PC-3 (cell line): ENCODE results near the gene KAZN. TPM values are rescaled to one million over a fixed set of nuclear protein-coding genes. Genes with fewer than 3 reads are reported as not detected.

ENCODE experiments used
- ATAC-seq: fragments of 200-7000 bp; cut with Tn5 transposase; 2 replicates; pipeline ENCODE4 v1.9.1; 2020; ENCODE audit warnings: mild to moderate bottlenecking, moderate library complexity
- BruUV-seq: library from RNA; stranded (reverse); fragments of 400-500 nt; replicated peaks from 2 replicates; lab custom pipeline; 2021; lab: Mats Ljungman, UMichigan
- CTCF ChIA-PET: fragments of 300-600 bp; sonication (Branson Sonifier 250); formaldehyde crosslinking; loops from one replicate; lab custom pipeline; 2022; ENCODE audit warnings: antibody characterized with exemption; lab: Charles Lee
- POLR2A ChIA-PET: fragments of 300-600 bp; sonication (Branson Sonifier 250); formaldehyde crosslinking; loops from one replicate; lab custom pipeline; 2022; ENCODE audit warnings: antibody characterized with exemption; ENCODE audit not compliant: unreplicated experiment; lab: Charles Lee
- DNase-seq: peaks from one replicate; pipeline ENCODE4 v3.0.0-alpha.2; 2015
- H2AFZ ChIP-seq: fragments of 300-600 bp; sonication (generic); 2 replicates; pipeline ENCODE4 v1.6.0; 2016; ENCODE audit warnings: antibody characterized with exemption, low read length
- H3F3A ChIP-seq: fragments of 300-600 bp; sonication (generic); one replicate; pipeline ENCODE4 v1.6.0; 2017; ENCODE audit warnings: antibody characterized with exemption, low read length, control low read depth, mild to moderate bottlenecking; ENCODE audit not compliant: unreplicated experiment
- H3K27ac ChIP-seq: fragments of 300-600 bp; sonication (generic); 2 replicates; pipeline ENCODE4 v1.5.1; 2016; ENCODE audit warnings: mild to moderate bottlenecking, low read length
- H3K27me3 ChIP-seq: fragments of 300-600 bp; sonication (generic); 2 replicates; pipeline ENCODE4 v1.6.1; 2016; ENCODE audit warnings: low read length, mixed read lengths
- H3K36me3 ChIP-seq: fragments of 300-600 bp; sonication (generic); 2 replicates; pipeline ENCODE4 v1.6.1; 2016; ENCODE audit warnings: low read depth, mixed run types, low read length, mixed read lengths
- H3K4me1 ChIP-seq: fragments of 300-600 bp; sonication (generic); 2 replicates; pipeline ENCODE4 v1.5.1; 2016; ENCODE audit warnings: low read length; ENCODE audit not compliant: insufficient read depth
- H3K4me2 ChIP-seq: fragments of 300-600 bp; sonication (generic); 2 replicates; pipeline ENCODE4 v1.6.0; 2016; ENCODE audit warnings: low read length
- H3K4me3 ChIP-seq: fragments of 300-600 bp; sonication (generic); 2 replicates; pipeline ENCODE4 v1.5.1; 2016; ENCODE audit warnings: mild to moderate bottlenecking, low read length, mixed read lengths
- H3K79me2 ChIP-seq: fragments of 300-600 bp; sonication (generic); 2 replicates; pipeline ENCODE4 v1.6.1; 2017; ENCODE audit warnings: low read length, mixed read lengths
- H3K9ac ChIP-seq: fragments of 300-600 bp; sonication (generic); 2 replicates; pipeline ENCODE4 v1.6.0; 2016; ENCODE audit warnings: mild to moderate bottlenecking, low read length
- H3K9me2 ChIP-seq: fragments of 300-600 bp; sonication (generic); replicated peaks from 2 replicates; pipeline ENCODE4 v1.6.1; 2016; ENCODE audit warnings: mixed run types, low read length, mixed read lengths
- H3K9me3 ChIP-seq: fragments of 300-600 bp; sonication (generic); 2 replicates; pipeline ENCODE4 v1.6.1; 2016; ENCODE audit warnings: low read length, mixed read lengths
- H4K20me1 ChIP-seq: fragments of 300-600 bp; sonication (generic); 2 replicates; pipeline ENCODE4 v1.6.1; 2016; ENCODE audit warnings: low read length, mixed read lengths
- EZH2 ChIP-seq: fragments of 300-600 bp; sonication (generic); IDR thresholded peaks from one replicate; pipeline ENCODE4 v1.6.1; 2017; ENCODE audit warnings: antibody characterized with exemption, mild to moderate bottlenecking, low read length; ENCODE audit not compliant: unreplicated experiment
- EZH2phosphoT487 ChIP-seq: fragments of 300-600 bp; sonication (generic); IDR thresholded peaks from 2 replicates; pipeline ENCODE4 v1.6.1; 2018; ENCODE audit warnings: mild to moderate bottlenecking, antibody characterized with exemption, low read length, borderline replicate concordance
- intact Hi-C: fragments of 100-400 bp; cut with micrococcal nuclease; formaldehyde crosslinking; loops from 2 replicates; pipeline ENCODE4 v1.9.0; 2023
- total RNA-seq: library from RNA; depleted of rRNA; stranded (reverse); fragments of >200 nt; gene quantifications from 2 replicates; pipeline ENCODE4 v1.2.3, GENCODE V29; 2014
- TF ChIP-seq, protein P1 (sequence below): fragments of 300-600 bp; sonication (generic); conservative IDR thresholded peaks from 2 replicates; pipeline ENCODE4 v1.5.1; 2017; ENCODE audit warnings: antibody characterized with exemption, low read depth, mild to moderate bottlenecking, low read length

The KAZN gene
- total RNA-seq, 1 experiment from 2014 or later = 2.0 TPM

DNA sequence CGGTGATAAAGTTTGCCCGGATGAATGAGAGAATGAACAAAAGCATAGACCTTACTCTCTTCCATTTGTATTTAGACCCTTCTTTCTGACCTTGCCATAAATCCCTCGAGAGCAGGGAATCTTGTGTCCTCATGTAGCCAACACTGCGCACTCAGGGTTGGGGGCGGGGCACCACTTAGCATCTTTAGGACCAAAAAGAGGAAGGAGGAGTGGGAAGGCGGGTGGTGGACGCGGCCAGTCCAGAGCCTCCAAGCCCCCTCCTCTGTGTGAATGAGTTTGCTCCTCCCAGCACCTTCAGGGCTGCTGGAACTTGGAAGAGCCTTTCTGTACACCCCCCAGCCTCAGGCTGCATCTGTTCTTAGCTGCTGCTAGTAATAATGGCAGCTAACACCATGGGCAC, 413.2 kb downstream of the KAZN start:
- Histone ChIP-seq H3K9me3 (no peaks in the 10 kb centered on the region), H3K79me2 (no peaks in the 10 kb centered on the region), H3K4me3 (no peak overlapping the region), H3K9ac (no peak overlapping the region), H4K20me1 (no peaks in the 10 kb centered on the region), H3K36me3 (no peaks in the 10 kb centered on the region), H3K4me2 (no peak overlapping the region), H3K27me3 (no peaks in the 10 kb centered on the region), H3K9me2 (no peaks in the 10 kb centered on the region), H3F3A (no peaks in the 10 kb centered on the region), H2AFZ (no peak overlapping the region), H3K4me1 (no peaks in the 10 kb centered on the region), H3K27ac (no peak overlapping the region)
- BruUV-seq = no TSS peak
- no peak for DNase-seq
- intact Hi-C loops = no loop called here
- ChIA-PET CTCF (no interaction called here), POLR2A (no interaction called here)
- TF ChIP-seq, protein P1, sequence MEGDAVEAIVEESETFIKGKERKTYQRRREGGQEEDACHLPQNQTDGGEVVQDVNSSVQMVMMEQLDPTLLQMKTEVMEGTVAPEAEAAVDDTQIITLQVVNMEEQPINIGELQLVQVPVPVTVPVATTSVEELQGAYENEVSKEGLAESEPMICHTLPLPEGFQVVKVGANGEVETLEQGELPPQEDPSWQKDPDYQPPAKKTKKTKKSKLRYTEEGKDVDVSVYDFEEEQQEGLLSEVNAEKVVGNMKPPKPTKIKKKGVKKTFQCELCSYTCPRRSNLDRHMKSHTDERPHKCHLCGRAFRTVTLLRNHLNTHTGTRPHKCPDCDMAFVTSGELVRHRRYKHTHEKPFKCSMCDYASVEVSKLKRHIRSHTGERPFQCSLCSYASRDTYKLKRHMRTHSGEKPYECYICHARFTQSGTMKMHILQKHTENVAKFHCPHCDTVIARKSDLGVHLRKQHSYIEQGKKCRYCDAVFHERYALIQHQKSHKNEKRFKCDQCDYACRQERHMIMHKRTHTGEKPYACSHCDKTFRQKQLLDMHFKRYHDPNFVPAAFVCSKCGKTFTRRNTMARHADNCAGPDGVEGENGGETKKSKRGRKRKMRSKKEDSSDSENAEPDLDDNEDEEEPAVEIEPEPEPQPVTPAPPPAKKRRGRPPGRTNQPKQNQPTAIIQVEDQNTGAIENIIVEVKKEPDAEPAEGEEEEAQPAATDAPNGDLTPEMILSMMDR = no peak
- TF ChIP-seq EZH2phosphoT487 = no peak
- TF ChIP-seq EZH2 = no peak
- ATAC-seq = no peak

DNA sequence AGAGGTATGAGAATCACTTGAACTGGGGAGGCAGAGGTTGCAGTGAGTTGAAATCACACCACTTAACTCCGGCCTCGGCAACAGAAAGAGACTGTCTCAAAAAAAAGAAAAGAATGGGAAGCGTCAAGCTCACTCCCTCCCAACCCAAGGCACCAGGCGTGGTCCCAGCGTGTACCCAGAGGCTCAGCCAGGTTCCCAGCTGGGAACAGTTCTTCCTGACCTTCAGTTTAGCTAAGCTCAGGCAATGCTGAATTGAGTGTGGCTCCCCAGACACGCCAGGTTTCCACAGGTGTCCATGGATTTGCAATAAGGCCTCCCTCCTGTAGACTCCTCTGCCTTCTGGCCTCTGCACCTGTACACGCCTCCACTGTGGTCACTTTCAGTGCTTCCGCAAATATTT, 414.3 kb downstream of the KAZN start:
- DNase-seq (no peak), ATAC-seq (no peak)
- ChIA-PET POLR2A (no interaction called here), CTCF (no interaction called here)
- Histone ChIP-seq H3K79me2 (no peaks in the 10 kb centered on the region), H3F3A (no peaks in the 10 kb centered on the region), H3K9me2 (no peaks in the 10 kb centered on the region), H3K27me3 (no peaks in the 10 kb centered on the region), H3K9me3 (no peaks in the 10 kb centered on the region), H3K27ac (no peak overlapping the region), H3K4me3 (no peak overlapping the region), H3K4me1 (no peaks in the 10 kb centered on the region), H2AFZ (no peak overlapping the region), H4K20me1 (no peaks in the 10 kb centered on the region), H3K36me3 (no peaks in the 10 kb centered on the region), H3K4me2 (no peak overlapping the region), H3K9ac (no peak overlapping the region)
- TF ChIP-seq EZH2 = no peak
- TF ChIP-seq, protein P1 = no peak
- TF ChIP-seq EZH2phosphoT487 = no peak
- no TSS peak for BruUV-seq
- intact Hi-C loops = no loop called here

DNA sequence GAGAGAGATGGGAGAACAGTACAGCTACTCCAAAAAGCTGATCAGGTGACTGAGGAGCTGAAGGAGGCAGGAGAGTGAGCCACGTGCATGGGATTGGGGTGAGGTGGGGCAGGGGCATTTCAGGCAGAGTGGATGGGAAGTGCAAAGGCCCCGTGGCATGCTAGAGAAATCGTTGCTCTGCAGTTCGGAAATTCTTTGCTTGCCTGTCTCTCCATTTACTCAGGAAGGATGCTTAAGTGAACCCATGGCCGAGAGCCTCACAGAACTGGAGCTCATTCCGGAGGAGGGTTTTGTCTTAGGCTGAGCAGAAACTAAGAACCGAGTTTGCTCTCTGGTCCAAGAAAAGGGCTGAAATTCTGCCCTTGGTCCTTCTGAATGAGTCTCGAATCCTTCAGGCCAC, 415.3 kb downstream of the KAZN start:
- no peaks in the 10 kb centered on the region for H4K20me1 ChIP-seq
- no peaks in the 10 kb centered on the region for H3K27me3 ChIP-seq
- no peaks in the 10 kb centered on the region for H3K4me1 ChIP-seq
- BruUV-seq = no TSS peak
- H3F3A ChIP-seq = no peaks in the 10 kb centered on the region
- no peak overlapping the region for H2AFZ ChIP-seq
- H3K36me3 ChIP-seq = no peaks in the 10 kb centered on the region
- CTCF ChIA-PET = no interaction called here
- no peaks in the 10 kb centered on the region for H3K9me3 ChIP-seq
- H3K79me2 ChIP-seq = no peaks in the 10 kb centered on the region
- DNase-seq = no peak
- H3K27ac ChIP-seq = no peak overlapping the region
- H3K4me3 ChIP-seq = no peak overlapping the region
- ATAC-seq = no peak
- POLR2A ChIA-PET = interaction anchor here (0.7 kb wide), 1 partner anchor 36 kb away, joined by 3 read pairs; no protein-coding TSS in a partner anchor
- no peak overlapping the region for H3K4me2 ChIP-seq
- no peak overlapping the region for H3K9ac ChIP-seq
- no peaks in the 10 kb centered on the region for H3K9me2 ChIP-seq
- TF ChIP-seq EZH2 (no peak), EZH2phosphoT487 (no peak)
- TF ChIP-seq, protein P1 = no peak
- intact Hi-C loops = no loop called here
